NCI-H526 treated with DMSO at 0.1 percent for 48 hours (cell line): ENCODE data around the gene WDR64.
A peak's percentile ranks its signal among the peaks of the same experiment; 100 is the strongest.

Experiments used
- DNase-seq: peaks from one replicate; lab custom pipeline; 2025; lab: John Stamatoyannopoulos, UW

The WDR64 gene

DNA sequence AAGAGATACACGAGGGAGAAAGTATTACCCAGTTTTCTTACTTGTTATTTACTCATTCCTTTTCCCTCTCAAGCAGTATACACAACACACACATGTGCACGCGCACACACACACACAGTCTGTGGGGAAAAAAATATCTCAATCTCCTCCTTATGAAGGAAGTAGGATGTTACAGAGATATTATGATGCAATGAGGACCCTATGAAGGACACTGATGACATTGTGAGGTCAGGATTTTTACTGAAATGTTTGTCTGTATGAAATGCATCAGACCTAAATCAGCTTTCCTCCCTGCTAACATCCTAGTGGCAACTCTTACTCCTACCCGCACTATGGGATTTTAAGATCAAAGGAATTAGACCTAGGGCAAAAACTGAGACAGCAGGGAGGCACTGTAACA lies at the start of gene WDR64:
Gene WDR64 (plus strand): TSS at position 270 of the 400 bp plus-strand sequence. CDS start 204 bp downstream, outside the sequence.
- DNase-seq: no peak

GRCh38 chr1:241603731-241604245 lies 48.3 kb upstream of the WDR64 start:
- no peak for DNase-seq

- no peak for DNase-seq
Measured at GRCh38 chr1:241605146-241605805, 46.8 kb upstream of the WDR64 start.

GRCh38 chr1:241606544-241606943 lies 45.5 kb upstream of the WDR64 start:
- no peak for DNase-seq

GRCh38 chr1:241607497-241607896 lies 44.6 kb upstream of the WDR64 start:
- DNase-seq: no peak

DNA sequence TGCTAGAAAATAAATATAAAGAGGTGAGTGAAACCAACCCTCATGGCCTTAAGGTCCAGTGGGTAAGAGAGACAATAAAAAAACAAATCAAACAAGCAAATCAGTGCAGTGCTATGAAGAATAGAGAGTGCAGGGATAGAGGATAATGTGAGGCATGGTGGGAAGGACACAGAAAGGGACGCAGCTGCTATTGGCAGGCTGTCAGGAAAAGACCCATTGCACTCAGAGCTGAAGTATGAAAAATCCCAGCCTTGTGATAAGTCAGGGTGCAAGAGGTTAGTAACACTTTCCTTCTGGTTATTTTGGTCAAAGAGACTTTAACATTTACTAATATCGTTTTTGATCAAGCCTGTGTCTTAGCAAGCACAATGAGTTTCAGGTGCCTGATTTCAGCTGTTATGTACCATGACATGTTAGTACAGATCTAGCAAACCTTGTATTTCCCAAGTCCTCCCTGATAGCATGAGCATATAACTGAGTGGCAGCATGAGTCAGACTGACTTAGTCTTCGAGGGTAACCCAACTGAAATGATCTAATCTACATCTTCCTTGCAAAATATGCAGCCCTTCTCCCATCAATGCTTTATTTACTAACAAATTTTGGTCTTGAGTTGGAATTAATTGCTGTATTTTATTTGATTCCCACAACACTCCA lies 43.6 kb upstream of the WDR64 start:
- DNase-seq: no peak

- no peak for DNase-seq
Measured at GRCh38 chr1:241610056-241610815, 41.8 kb upstream of the WDR64 start.

- DNase-seq: peak; percentile 39
Measured at GRCh38 chr1:241611063-241611462, 41.0 kb upstream of the WDR64 start.

DNA sequence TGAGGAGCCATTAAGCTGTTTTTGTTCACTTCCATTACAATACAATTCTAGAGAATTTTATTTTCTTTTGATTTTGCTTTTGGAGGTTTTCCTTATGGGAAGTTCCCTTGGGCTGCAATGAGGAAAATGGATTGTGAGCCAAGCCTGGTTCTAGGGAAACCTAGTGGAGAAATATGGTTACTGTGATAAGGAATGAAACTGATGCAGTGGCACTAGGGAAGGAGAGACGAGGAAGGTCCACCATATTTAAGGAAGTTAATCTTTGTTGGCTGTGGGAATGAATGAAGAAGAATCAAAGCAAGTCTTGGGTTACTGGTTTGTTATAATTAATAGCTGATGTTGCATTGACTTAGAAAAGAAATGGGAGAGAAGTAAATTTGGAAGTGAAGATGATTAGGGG lies 40.3 kb upstream of the WDR64 start:
- no peak for DNase-seq

DNA sequence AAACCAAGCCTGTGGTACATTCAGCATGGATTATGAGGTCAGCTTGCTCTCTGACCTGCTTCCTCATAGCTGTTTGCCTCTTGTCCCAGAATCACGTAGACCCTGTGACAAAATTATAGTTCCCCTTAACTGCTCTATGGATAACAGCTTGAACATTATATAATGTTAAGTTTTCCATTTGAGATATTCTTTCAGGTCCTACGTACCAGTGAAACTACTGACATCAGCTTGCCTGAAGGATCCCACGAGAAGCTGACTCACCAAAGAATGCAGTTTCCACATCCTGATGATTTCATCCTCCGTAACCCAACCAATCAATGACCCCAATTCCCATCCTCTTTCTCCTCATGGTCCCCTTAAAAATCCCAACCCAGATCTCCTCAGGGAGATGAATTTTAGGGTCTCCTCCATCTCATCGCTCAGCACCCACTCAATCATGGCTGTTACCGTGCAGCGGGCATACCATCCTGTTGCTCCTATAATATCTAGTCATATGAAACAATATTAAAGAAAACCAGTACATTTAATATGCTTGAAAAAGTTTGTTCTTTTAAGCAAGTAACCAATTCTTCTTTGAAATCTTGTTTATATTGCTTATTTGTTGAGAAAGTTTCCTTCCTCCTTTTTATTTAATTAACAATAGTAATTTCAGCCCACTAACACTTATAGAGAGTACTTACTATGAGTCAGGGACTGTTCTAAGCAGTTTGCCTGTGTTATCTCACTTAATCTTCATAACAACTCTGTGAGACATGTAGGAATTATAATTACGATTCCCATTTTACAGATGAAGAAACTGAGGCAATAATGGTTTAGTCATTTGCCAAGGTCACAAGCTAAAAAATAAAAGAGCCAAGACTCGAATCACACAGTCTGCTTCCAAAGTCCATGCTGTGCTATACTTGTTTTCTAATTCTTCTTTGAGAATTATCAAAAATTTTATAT lies 39.3 kb upstream of the WDR64 start:
- DNase-seq: no peak

- no peak for DNase-seq
Measured at GRCh38 chr1:241614144-241614543, 37.9 kb upstream of the WDR64 start.

DNA sequence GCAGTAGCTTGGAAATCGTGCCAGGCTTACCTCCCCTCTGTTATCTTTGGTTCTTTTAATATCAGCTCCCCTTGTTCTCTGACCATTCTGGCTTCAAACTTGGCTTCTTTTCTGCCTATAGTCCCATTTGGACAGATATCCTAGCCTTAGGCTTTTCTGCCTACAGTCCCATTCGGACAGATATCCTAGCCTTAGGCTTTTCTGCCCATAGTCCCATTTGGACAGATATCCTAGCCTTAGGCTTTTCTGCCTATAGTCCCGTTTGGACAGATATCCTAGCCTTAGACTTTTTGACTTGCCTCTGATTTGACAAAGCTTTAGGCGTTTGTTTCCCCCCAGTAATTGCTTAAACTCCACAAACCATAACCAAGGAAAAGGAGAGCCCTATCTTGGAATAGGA lies 37.5 kb upstream of the WDR64 start:
- no peak for DNase-seq

- no peak for DNase-seq
Measured at GRCh38 chr1:241615043-241615974, 36.8 kb upstream of the WDR64 start.

GRCh38 chr1:241617426-241617825 lies 34.7 kb upstream of the WDR64 start:
- no peak for DNase-seq

GRCh38 chr1:241622669-241623068 lies 29.4 kb upstream of the WDR64 start:
- DNase-seq: no peak

DNA sequence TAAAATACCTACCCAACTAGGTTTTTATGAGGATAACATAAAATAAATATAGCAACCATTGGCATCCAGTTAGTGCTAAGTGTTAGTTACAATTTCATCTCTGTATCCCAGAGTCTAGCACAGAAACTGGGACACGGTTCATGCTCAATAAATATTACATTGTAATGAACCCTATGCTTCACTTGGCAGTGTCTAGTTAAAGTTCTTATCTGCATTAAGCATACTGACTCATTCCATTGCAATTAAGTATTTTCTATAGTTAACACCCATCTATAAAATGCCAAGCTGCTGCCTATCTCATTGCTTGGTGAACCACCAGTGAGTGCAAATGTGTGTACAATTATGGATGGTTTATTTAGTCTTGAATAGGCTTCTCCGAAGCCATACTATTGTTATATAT lies 27.1 kb upstream of the WDR64 start:
- no peak for DNase-seq

GRCh38 chr1:241627453-241628259 lies 24.4 kb upstream of the WDR64 start:
- DNase-seq: no peak

GRCh38 chr1:241630005-241630404 lies 22.1 kb upstream of the WDR64 start:
- no peak for DNase-seq

DNA sequence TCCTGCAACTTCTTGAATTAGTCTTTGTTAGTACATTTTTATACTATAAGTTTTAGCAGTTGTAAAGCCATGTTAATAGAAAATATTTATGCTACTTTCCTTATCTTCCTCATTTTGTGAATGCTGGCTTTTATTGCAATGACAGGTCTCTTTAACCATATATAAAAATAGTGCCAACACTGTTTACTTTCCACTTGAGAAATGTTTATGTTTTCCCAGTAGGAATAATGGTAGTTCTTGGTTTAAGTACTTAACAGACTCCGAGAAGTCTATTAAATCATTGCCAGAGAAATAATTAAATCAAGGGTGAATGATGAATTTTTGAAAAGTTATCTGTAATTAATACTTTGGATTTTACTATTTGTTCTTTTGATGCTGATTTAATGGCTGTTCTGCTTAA lies 21.6 kb upstream of the WDR64 start:
- DNase-seq: no peak

DNA sequence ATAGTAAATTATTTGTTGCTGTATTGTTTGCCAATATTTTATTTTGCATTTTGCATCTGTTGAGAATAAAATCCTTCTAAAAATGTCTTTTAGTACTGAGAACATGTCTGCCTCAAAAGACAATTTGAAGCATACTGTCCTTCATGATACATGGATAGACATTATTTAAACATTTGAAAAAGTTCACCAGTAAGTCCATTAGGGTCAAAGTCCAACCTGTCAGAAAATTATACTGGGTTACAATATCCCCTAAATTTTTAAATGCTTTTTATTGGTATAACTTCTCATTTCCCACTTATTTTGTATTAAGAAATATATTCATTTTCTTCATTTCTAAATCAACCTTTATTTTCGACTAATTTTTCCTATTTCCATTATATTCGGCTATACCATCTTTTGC lies 21.2 kb upstream of the WDR64 start:
- no peak for DNase-seq
